ENCODE data around the gene ASIC1.

DNA sequence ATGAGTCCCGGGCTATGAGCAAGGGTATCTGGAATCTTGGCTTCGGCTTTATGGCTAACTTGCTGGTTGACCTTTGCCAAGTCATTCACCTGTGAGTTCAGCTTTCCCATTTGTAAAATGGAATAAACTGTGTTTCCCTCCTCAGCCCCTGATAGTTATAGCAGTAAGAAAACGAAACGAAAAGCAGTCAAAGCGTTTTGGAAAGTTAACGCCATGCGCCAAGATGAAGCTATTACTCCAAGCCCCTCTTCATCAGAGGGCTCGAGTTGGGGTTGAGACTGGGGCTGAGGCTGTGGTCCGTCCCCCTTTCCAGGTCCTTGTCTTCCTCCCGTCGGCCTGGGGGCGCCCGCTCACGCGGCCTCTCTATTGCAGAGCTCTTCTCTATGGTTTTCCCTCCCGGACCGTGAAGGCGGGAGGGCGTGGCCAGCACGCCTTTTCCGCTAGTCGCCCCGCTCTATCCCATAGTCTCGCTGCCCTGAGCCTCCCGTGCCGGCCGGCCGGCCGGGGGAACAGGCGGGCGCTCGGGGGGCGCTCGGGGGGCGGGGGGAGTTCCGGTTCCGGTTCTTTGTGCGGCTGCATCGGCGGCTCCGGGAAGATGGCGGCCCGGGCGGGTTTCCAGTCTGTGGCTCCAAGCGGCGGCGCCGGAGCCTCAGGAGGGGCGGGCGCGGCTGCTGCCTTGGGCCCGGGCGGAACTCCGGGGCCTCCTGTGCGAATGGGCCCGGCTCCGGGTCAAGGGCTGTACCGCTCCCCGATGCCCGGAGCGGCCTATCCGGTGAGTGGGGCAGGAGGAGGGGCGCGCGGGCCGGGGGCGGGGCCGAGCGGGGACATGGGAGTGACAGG, 27.6 kb downstream of the ASIC1 start, which contains the start of gene SMARCD1:
- TF ChIP-seq, protein P1, sequence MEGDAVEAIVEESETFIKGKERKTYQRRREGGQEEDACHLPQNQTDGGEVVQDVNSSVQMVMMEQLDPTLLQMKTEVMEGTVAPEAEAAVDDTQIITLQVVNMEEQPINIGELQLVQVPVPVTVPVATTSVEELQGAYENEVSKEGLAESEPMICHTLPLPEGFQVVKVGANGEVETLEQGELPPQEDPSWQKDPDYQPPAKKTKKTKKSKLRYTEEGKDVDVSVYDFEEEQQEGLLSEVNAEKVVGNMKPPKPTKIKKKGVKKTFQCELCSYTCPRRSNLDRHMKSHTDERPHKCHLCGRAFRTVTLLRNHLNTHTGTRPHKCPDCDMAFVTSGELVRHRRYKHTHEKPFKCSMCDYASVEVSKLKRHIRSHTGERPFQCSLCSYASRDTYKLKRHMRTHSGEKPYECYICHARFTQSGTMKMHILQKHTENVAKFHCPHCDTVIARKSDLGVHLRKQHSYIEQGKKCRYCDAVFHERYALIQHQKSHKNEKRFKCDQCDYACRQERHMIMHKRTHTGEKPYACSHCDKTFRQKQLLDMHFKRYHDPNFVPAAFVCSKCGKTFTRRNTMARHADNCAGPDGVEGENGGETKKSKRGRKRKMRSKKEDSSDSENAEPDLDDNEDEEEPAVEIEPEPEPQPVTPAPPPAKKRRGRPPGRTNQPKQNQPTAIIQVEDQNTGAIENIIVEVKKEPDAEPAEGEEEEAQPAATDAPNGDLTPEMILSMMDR (conservative IDR thresholded peaks at IDR 0.05; ENCODE audit: low read depth, low read length) = peak; percentile 72
- TF ChIP-seq RAD21 (IDR thresholded peaks at IDR 0.05; ENCODE audit: low read length) (0 out of 2 replicates have a peak, but pooled peaks have one; percentile 2), MXI1 (IDR thresholded peaks at IDR 0.05; ENCODE audit: borderline replicate concordance, low read depth, low read length) (peak; percentile 86; the same call in 1 of the 2 replicates), RCOR1 (IDR thresholded peaks at IDR 0.05; ENCODE audit: insufficient replicate concordance, low read length) (no peak), FOS (IDR thresholded peaks at IDR 0.05; ENCODE audit: low read depth, low read length) (no peak), BHLHE40 (IDR thresholded peaks at IDR 0.05; ENCODE audit: low read depth, low read length) (no peak), POLR2A (IDR thresholded peaks at IDR 0.05; ENCODE audit: low read depth, low read length) (peak; percentile 49; the same call in 1 of the 2 replicates), RFX5 (IDR thresholded peaks at IDR 0.05; ENCODE audit: low read depth, low read length) (no peak), CEBPB (IDR thresholded peaks at IDR 0.05; ENCODE audit: low read depth, low read length) (no peak)
- TF ChIP-seq, protein P2, sequence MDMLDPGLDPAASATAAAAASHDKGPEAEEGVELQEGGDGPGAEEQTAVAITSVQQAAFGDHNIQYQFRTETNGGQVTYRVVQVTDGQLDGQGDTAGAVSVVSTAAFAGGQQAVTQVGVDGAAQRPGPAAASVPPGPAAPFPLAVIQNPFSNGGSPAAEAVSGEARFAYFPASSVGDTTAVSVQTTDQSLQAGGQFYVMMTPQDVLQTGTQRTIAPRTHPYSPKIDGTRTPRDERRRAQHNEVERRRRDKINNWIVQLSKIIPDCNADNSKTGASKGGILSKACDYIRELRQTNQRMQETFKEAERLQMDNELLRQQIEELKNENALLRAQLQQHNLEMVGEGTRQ (IDR thresholded peaks at IDR 0.05; ENCODE audit: low read depth, low read length) = no peak
- TF ChIP-seq, protein P3, sequence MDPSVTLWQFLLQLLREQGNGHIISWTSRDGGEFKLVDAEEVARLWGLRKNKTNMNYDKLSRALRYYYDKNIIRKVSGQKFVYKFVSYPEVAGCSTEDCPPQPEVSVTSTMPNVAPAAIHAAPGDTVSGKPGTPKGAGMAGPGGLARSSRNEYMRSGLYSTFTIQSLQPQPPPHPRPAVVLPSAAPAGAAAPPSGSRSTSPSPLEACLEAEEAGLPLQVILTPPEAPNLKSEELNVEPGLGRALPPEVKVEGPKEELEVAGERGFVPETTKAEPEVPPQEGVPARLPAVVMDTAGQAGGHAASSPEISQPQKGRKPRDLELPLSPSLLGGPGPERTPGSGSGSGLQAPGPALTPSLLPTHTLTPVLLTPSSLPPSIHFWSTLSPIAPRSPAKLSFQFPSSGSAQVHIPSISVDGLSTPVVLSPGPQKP (IDR thresholded peaks at IDR 0.05; ENCODE audit: borderline replicate concordance, low read depth, low read length) = no peak

Measured in IMR-90 (cell line).